GM19238 (cell line): Measurements from ENCODE around the gene TFRC.
"Not testable (repeated sequence)": the region's sequence is repeated elsewhere in the genome, so short reads cannot be mapped to it uniquely, and the experiment has no call there.

Experiments
- DNase-seq: peaks from one replicate; pipeline ENCODE4 v3.0.0; 2011; ENCODE audit warnings: low spot score; ENCODE audit not compliant: insufficient read length

The TFRC gene

DNA sequence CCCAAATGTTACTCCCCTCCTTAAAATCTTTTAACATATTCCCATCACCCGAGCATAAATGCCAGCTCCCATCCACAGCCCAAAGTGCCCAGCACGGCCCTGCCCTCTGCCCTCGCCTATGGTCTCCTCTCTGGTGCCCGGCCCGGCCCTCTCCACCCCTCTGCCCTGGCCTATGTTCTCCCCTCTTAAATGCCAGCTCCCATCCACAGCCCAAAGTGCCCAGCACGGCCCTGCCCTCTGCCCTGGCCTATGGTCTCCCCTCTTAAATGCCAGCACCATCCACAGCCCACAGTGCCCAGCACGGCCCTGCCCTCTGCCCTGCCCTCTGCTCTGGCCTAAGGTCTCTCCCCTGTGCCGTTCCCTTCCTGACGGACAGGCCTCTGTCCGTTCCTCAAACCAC, 76.6 kb downstream of the TFRC start:
- not testable (repeated sequence) for DNase-seq

GRCh38 chr3:196004359-196005052, 77.4 kb downstream of the TFRC start:
- DNase-seq, result not testable (repeated sequence)

- DNase-seq, result no peak
Observed at GRCh38 chr3:196003611-196004010, 78.3 kb downstream of the TFRC start.

DNA sequence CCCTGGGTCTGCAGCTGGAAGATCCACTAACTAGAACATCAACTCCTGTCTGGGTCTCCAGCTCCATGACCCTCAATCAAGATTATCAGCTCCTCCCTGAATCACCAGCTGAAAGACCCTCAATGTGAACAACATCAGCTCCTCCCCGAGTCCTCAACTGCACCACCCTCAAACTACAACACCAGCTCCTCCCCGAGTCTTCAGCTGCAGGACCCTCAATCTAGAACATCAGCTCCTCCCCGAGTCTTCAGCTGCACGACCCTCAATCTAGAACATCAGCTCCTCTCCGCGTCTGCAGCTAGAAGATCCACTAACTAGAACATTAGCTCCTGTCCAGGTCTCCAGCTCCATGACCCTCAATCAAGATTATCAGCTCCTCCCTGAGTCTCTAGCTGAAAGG, 79.2 kb downstream of the TFRC start:
- not testable (repeated sequence) for DNase-seq

DNA sequence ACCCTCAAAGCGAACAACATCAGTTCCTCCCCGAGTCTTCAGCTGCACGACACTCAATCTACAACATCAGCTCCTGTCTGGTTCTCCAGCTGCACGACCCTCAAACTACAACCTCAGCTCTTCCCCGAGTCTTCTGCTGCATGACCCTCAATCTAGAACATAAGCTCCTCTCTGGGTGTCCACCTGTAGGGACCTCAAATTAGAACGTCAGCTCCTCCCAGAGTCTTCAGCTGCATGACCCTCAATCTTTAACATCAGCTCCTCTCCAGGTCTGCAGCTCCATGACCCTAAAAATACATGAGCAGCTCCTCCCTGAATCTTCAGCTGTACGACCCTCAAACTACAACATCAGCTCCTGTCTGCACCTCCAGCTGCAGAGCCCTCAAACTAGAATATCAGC, 80.7 kb downstream of the TFRC start:
- DNase-seq, result not testable (repeated sequence)

DNA sequence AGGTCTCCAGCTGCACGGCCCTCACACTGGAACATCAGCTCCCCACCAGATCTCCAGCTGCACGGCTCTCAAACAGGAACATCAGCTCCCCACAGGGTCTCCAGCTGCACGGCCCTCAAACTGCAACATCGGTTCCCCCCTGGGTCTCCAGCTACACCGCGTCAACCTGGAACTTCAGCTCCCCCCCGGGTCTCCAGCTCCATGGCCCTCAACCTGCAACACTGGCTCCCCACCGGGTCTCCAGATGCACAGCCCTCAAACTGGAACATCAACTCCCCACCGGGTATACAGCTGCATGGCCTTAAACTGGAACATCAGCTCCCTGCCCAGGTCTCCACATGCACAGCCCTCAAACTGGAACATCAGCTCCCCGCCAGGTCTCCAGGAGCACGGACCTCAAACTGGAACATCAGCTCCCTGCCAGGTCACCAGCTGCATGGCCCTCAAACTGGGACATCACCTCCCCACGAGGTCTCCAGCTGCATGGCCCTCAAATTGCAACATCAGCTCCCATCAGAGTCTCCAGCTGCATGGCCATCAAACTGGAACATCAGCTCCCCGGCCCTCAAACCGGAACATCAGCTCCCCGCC, 81.4 kb downstream of the TFRC start:
- DNase-seq, result not testable (repeated sequence)

DNA sequence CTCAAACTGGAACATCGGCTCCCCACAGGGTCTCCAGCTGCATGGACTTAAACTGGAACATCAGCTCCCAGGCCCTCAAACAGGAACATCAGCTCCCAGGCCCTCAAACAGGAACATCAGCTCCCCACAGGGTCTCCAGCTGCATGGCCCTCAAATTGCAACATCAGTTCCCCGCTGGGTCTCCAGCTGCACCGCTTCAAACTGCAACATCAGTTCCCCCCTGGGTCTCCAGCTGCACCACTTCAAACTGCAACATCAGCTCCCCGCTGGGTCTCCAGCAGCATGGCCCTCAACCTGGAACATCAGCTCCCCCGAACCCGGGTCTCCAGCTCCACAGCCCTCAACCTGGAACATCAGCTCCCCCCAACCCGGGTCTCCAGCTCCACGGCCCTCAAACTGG, 82.0 kb downstream of the TFRC start:
- DNase-seq, result no peak
